Gastrocnemius medialis (tissue), 4 donors: ENCODE measurements around the gene NEXN.

Source experiments
- POLR2A ChIP-seq, 2 donors: fragments of 450-650 bp; IDR thresholded peaks; one replicate each; pipeline ENCODE4 v1.6.1; 2017; ENCODE audit warnings: antibody characterized with exemption in 2 of 2, mild to moderate bottlenecking in 2 of 2, moderate library complexity in 2 of 2
- TF ChIP-seq, protein P1 (sequence below), 5 experiments: fragments of 450-650 bp in 3 of 5; fragments of 200-600 bp in 2 of 5; sonication (generic) in 2 of 5; IDR thresholded peaks in 4 of 5; conservative IDR thresholded peaks in 1 of 5; 1 replicate in 4 of 5; 2 replicates in 1 of 5; pipeline ENCODE4 v1.5.1; 2016 to 2019; ENCODE audit warnings: antibody characterized with exemption in 5 of 5, mild to moderate bottlenecking in 3 of 5, moderate library complexity in 3 of 5

DNA sequence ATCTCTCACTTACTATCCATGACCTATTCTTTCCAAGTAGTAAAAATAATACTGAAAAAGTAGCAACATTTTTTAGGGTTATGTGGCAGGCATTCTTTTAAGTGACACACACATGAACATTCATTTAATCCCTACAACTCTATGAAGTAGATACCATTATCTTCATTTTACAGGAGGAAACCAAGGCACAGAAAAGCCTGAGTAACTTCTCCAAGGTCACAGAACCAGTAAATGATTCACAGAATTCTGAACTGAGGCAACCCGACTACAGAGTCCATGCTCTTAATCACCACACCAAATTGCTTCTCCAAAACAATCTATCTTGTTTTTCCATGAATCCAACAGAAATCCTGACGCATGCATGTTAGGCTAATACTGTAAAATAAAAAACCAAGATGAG, 73.0 kb downstream of the NEXN start:
- TF ChIP-seq, protein P1, sequence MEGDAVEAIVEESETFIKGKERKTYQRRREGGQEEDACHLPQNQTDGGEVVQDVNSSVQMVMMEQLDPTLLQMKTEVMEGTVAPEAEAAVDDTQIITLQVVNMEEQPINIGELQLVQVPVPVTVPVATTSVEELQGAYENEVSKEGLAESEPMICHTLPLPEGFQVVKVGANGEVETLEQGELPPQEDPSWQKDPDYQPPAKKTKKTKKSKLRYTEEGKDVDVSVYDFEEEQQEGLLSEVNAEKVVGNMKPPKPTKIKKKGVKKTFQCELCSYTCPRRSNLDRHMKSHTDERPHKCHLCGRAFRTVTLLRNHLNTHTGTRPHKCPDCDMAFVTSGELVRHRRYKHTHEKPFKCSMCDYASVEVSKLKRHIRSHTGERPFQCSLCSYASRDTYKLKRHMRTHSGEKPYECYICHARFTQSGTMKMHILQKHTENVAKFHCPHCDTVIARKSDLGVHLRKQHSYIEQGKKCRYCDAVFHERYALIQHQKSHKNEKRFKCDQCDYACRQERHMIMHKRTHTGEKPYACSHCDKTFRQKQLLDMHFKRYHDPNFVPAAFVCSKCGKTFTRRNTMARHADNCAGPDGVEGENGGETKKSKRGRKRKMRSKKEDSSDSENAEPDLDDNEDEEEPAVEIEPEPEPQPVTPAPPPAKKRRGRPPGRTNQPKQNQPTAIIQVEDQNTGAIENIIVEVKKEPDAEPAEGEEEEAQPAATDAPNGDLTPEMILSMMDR (IDR thresholded peaks at IDR 0.05 in 4 of 5, conservative IDR thresholded peaks at IDR 0.05 in 1 of 5): no peak
- TF ChIP-seq POLR2A (IDR thresholded peaks at IDR 0.05): no peak
